Keratinocyte (primary cell): ENCODE data around the gene FER1L5. TPM values are rescaled to one million over a fixed set of nuclear protein-coding genes. Genes with fewer than 3 reads are reported as not detected.

Source experiments
- DNase-seq: peaks from one replicate; pipeline ENCODE4 v3.0.0-alpha.2; 2011; ENCODE audit warnings: low read depth, missing footprints, low spot score
- FAIRE-seq: peaks from 2 replicates; lab custom pipeline; 2011; peaks lifted over from hg19 to GRCh38; lab: Jason Lieb, UNC
- H2AFZ ChIP-seq: 2 replicates; pipeline ENCODE4 v1.6.0; 2012; ENCODE audit warnings: low read length, control low read depth, inconsistent platforms; ENCODE audit not compliant: control insufficient read depth
- H3K27ac ChIP-seq: 2 replicates; pipeline ENCODE4 v1.5.1; 2011; ENCODE audit warnings: low read length; ENCODE audit not compliant: control insufficient read depth, insufficient read depth
- H3K27me3 ChIP-seq: 3 replicates; pipeline ENCODE4 v1.6.0; 2011; ENCODE audit warnings: low read length; ENCODE audit not compliant: control insufficient read depth, insufficient read depth; ENCODE audit errors: extremely low read depth
- H3K36me3 ChIP-seq, 2 experiments: 2 replicates in 1 of 2; 3 replicates in 1 of 2; pipeline ENCODE4 v1.5.1; 2011; ENCODE audit warnings: low read length in 2 of 2, mild to moderate bottlenecking in 1 of 2; ENCODE audit not compliant: control insufficient read depth in 2 of 2, insufficient read depth in 2 of 2; ENCODE audit errors: extremely low read depth in 1 of 2
- H3K4me1 ChIP-seq: 3 replicates; pipeline ENCODE4 v1.5.1; 2011; ENCODE audit warnings: low read length; ENCODE audit not compliant: control insufficient read depth, insufficient read depth; ENCODE audit errors: extremely low read depth
- H3K4me2 ChIP-seq: 3 replicates; pipeline ENCODE4 v1.6.0; 2011; ENCODE audit warnings: low read depth, low read length; ENCODE audit not compliant: control insufficient read depth, insufficient read depth; ENCODE audit errors: extremely low read depth
- H3K4me3 ChIP-seq, 3 experiments: fragments of 200-600 bp in 1 of 3; sonication (generic) in 1 of 3; 2 replicates in 2 of 3; 3 replicates in 1 of 3; pipeline ENCODE4 v1.5.1; 2011 to 2016; ENCODE audit warnings: low read length in 3 of 3, mild to moderate bottlenecking in 3 of 3, control low read depth in 2 of 3, inconsistent platforms in 1 of 3, low read depth in 1 of 3, mixed read lengths in 1 of 3, mixed run types in 1 of 3, moderate library complexity in 1 of 3; ENCODE audit not compliant: control insufficient read depth in 2 of 3, insufficient read depth in 2 of 3; ENCODE audit errors: extremely low read depth in 1 of 3
- H3K79me2 ChIP-seq: 2 replicates; pipeline ENCODE4 v1.6.0; 2012; ENCODE audit warnings: low read length; ENCODE audit not compliant: control insufficient read depth, insufficient read depth
- H3K9ac ChIP-seq: 3 replicates; pipeline ENCODE4 v1.6.0; 2011; ENCODE audit warnings: low read length; ENCODE audit not compliant: control insufficient read depth, insufficient read depth; ENCODE audit errors: extremely low read depth
- H3K9me1 ChIP-seq: 3 replicates; pipeline ENCODE4 v1.6.0; 2011; ENCODE audit warnings: low read length; ENCODE audit not compliant: control insufficient read depth, insufficient read depth; ENCODE audit errors: extremely low read depth
- H3K9me3 ChIP-seq: 2 replicates; pipeline ENCODE4 v1.5.1; 2012; ENCODE audit warnings: low read depth, low read length; ENCODE audit not compliant: control insufficient read depth
- H4K20me1 ChIP-seq: 3 replicates; pipeline ENCODE4 v1.6.0; 2011; ENCODE audit warnings: low read length; ENCODE audit not compliant: control insufficient read depth, insufficient read depth; ENCODE audit errors: extremely low read depth
- CTCF ChIP-seq, 3 experiments: IDR thresholded peaks in 1 of 3; conservative IDR thresholded peaks in 1 of 3; optimal IDR thresholded peaks in 1 of 3; 2 replicates in 2 of 3; 3 replicates in 1 of 3; pipeline versions ENCODE3 to v1.5.1; 2011; ENCODE audit warnings: low read length in 3 of 3, mild to moderate bottlenecking in 3 of 3, moderate library complexity in 2 of 3, control low read depth in 1 of 3, inconsistent platforms in 1 of 3; ENCODE audit not compliant: insufficient read depth in 2 of 3; ENCODE audit errors: extremely low read depth in 1 of 3
- EZH2 ChIP-seq: IDR thresholded peaks from one replicate; pipeline ENCODE4 v1.6.1; 2012; ENCODE audit warnings: inconsistent platforms, mild to moderate bottlenecking, low read length, moderate library complexity
- dilution Hi-C: fragments of 300-500 bp; cut with MboI; formaldehyde crosslinking; loops from one replicate; pipeline ENCODE4 v1.7.0; 2020; ENCODE audit warnings: low sequenced_read_pairs; ENCODE audit not compliant: extremely low pct_ligation_motif_present
- polyA plus RNA-seq, 5 experiments: library from polyadenylated mRNA; depleted of rRNA in 3 of 5; stranded (reverse) in 3 of 5; stranded (forward) in 1 of 5; unstranded in 1 of 5; fragments of >200 nt; gene quantifications; 1 replicate in 1 of 5; 2 replicates in 3 of 5; 3 replicates in 1 of 5; pipeline versions ENCODE4 v1.2.1 to v1.2.3, GENCODE V29; 2011 to 2012; ENCODE audit warnings: missing spikeins in 2 of 5, low read depth in 1 of 5, low replicate concordance in 1 of 5

The FER1L5 gene
- polyA plus RNA-seq, 1 donor (not counting 4 experiments of a cell fraction or from before 2014, with no cell fraction given): 0.01 TPM

DNA sequence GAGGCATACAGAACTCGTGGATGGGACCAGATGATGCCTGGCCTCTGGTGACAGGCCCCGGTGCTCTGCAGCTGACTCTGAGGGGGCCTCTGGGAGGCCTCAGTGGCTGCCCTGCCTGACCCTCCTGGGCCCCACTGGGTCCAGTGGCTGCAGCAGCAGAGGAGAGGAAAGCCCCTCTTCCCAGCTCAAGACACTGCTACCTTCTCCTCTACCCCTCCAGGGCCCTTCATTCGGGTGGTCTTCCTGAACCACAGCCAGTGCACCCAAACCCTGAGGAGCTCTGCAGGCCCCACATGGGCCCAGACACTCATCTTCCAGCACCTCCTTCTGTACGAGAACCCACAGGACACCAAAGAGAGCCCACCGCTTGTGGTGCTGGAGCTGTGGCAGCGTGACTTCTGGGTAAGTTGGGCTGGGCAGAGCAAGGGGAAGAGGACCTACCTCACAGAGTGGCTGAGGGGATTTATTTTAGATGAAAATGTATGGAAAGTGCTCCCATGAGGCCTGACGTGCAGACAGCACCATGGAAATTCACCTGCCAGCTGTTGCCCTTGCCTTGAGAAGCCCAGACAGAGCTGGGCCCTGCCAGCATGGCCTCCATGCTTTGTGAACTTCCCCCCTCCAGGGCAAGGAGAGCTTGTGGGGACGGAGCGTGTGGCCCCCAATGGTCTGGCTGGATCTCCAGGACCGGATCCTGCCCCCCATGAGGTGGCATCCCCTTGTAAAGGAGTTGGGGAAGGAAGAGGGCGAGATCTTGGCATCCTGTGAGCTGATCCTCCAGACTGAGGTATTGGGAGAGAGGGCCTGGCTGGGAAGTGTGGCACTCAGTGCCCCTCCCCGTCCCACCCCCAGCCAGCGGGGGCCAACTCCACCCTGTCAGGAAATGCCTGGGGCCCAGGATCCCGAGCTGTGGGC lies 51.0 kb downstream of the FER1L5 start:
- no peak overlapping the region for H2AFZ ChIP-seq
- no peaks in the 10 kb centered on the region for H4K20me1 ChIP-seq
- DNase-seq: no peak
- no peak for FAIRE-seq
- no peak overlapping the region for H3K4me3 ChIP-seq
- no peak overlapping the region for H3K9ac ChIP-seq
- H3K27me3 ChIP-seq: no peaks in the 10 kb centered on the region
- dilution Hi-C loops: no loop called here
- H3K9me3 ChIP-seq: no peaks in the 10 kb centered on the region
- no peaks in the 10 kb centered on the region for H3K9me1 ChIP-seq
- H3K36me3 ChIP-seq: no peaks in the 10 kb centered on the region
- H3K79me2 ChIP-seq: no peaks in the 10 kb centered on the region
- H3K4me2 ChIP-seq: no peak overlapping the region
- H3K4me1 ChIP-seq: peaks cover 14% of the 10 kb centered on the region
- H3K27ac ChIP-seq: no peak overlapping the region
- TF ChIP-seq CTCF (optimal IDR thresholded peaks at IDR 0.05 in 1 of 3, IDR thresholded peaks at IDR 0.05 in 1 of 3, conservative IDR thresholded peaks at IDR 0.05 in 1 of 3; ENCODE audit: extremely low read depth in 1 of 3, insufficient read depth in 2 of 3, low read length in 3 of 3) (no peak), EZH2 (no peak)

- Histone ChIP-seq H4K20me1 (no peaks in the 10 kb centered on the region), H3K9me1 (no peaks in the 10 kb centered on the region), H3K36me3 (no peaks in the 10 kb centered on the region), H3K79me2 (no peaks in the 10 kb centered on the region), H3K27ac (no peak overlapping the region), H3K9me3 (no peaks in the 10 kb centered on the region), H3K4me1 (peaks cover 17% of the 10 kb centered on the region), H2AFZ (no peak overlapping the region), H3K9ac (no peak overlapping the region), H3K27me3 (no peaks in the 10 kb centered on the region), H3K4me2 (no peak overlapping the region), H3K4me3 (no peak overlapping the region)
- TF ChIP-seq CTCF (optimal IDR thresholded peaks at IDR 0.05 in 1 of 3, IDR thresholded peaks at IDR 0.05 in 1 of 3, conservative IDR thresholded peaks at IDR 0.05 in 1 of 3; ENCODE audit: extremely low read depth in 1 of 3, insufficient read depth in 2 of 3, low read length in 3 of 3): no peak
- TF ChIP-seq EZH2: no peak
- dilution Hi-C loops: no loop called here
- no peak for DNase-seq
- FAIRE-seq: no peak
Observed at GRCh38 chr2:96694279-96694678, 51.7 kb downstream of the FER1L5 start.
